GM21390 (cell line): ENCODE results near the gene MSX1.
"Not testable (repeated sequence)": the region's sequence is repeated elsewhere in the genome, so short reads cannot be mapped to it uniquely, and the experiment has no call there.

ENCODE experiments used
- ATAC-seq: cut with Tn5 transposase; IDR thresholded peaks from one replicate; pipeline ENCODE4 v1.9.1; 2021; ENCODE audit not compliant: unreplicated experiment

The MSX1 gene

DNA sequence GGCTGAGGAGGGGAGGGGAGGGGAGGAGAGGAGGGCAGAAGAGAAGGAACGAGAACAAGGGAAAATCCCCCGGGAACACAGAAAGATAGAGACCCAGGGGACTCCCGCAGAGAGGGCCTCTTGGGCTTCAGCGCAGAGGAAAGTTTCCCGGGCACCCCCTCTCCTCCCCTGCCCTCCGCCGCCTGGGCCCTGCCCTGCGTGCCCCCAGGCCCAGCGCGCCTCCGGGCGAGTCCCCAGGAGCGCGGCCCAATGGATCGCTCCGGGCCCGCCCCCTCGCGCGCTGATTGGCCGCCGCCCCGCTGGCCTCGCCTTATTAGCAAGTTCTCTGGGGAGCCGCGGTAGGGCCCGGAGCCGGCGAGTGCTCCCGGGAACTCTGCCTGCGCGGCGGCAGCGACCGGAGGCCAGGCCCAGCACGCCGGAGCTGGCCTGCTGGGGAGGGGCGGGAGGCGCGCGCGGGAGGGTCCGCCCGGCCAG, at the start of gene MSX1:
TSS of gene MSX1 (plus strand) at position 341 of the 474 bp plus-strand sequence. CDS start 235 bp downstream, outside the sequence.
- peak; percentile 90 for ATAC-seq

DNA sequence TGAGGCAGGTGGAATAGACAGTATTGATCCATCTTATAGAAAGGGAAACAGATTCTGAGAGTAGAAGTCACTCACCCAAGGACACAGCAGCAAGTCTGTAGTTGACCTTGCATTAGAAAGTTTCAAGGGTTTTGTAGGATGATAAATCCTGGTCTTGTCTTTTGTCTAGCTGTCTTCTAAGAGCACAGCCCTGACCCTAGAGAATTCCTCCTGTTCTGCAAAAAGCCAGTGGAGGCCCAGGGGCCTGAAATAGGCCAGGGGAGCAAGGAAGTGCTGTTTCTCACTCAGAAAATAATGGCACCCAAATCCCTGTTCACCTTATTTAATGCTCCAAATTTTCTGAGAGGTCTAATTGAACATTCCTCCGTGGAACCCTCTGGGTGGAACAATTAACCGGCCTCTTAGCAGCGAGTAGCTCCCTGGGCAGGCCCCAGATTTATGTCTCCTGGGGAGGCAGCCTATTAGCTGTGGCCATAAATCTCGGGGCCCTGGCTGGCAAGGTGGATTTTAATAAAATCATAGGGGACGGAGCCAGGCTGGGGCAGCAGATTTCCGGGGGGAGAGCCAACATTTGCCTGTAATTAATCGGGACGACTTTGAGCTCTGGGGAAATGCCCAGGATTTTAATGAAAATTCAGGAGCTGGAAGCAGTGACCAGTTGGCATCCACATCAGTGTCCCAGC, 49.2 kb upstream of the MSX1 start:
- no peak for ATAC-seq

DNA sequence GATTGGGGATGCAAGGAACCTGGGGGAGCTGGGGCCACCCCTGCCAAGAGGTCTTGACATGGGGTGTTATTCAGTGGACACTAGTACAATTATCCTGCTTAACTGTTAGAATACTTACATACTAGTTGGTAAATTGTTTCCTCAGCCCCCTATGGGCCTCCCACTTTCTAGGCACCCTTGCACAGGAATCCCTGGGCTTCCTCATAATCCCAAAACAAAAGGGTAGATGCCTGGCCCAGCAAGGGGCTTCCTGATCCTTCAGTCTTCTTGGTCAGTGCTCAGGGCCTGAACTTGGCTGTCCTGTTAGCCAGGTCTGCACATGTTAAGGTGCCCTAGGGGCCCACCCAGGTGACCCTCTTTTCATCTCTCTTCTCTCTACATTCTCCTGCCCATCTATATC, 48.7 kb upstream of the MSX1 start:
- ATAC-seq = no peak

DNA sequence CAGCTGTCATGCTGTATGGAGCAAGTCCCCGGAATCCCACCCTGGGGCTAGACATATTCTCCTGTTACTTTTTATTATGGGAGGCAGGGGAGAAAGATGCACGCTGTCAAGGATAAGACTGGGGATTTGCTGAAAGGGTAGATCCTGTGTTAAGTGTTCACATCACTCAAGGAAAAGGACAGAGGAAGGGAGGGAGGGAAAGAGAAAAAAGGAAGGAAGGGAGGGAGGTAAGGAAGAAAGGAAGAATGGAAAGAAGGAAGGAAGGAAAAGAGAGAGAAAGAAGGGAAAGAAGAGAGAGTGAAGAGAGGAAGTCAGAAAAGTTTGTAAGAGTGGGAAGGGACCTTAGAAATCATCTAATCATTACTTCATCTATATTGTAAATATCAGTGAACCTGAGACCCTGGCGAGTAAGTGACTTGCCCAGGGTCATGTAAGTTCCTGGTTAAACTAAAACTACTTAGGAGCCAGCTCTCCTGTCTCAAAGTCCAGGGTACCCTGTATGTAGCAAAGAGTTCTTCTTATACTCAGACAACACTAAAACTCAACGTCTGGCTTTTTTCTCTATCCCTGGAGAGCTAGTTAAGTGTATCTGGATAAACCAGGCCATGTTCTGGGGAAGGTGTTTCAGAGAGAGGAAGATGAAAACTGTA, 47.2 kb upstream of the MSX1 start:
- ATAC-seq = no peak

DNA sequence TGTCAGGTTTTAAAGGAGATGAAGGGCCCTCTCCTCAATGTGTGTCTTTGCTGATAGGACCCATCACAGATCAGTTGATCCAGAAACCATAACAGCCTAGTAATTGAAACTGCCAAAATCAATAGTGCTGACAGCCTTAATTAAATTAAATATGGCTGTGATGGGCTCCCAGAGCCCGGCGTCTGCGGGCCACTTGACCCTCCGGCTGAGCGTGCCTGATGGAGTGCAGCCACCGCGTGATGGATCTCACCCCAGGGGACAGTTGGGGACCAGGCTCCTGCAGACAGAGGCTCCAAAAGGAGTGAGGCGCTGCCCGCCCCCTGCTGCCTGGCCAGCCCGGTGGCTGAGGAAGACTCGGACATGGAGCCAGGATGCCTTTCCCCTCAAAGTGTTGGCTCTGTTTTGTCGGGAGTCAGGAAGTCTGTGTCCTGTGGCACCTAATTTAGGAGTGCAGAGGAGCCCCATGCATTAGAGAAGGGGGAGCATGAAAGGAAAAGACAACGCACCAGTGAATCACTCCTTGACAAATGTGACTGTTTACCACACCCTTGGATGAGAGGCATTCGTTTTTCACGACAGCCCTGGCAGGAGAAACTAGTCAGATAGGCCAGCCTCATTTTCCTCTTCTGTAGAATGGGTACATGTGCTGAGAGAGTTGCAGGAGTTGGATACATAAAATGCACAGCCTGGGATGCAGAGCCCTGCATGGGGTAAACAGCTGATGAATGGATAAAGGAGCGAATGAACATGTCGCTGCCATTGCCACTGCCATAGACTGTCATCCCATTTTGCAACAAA, 40.9 kb upstream of the MSX1 start:
- ATAC-seq = no peak

DNA sequence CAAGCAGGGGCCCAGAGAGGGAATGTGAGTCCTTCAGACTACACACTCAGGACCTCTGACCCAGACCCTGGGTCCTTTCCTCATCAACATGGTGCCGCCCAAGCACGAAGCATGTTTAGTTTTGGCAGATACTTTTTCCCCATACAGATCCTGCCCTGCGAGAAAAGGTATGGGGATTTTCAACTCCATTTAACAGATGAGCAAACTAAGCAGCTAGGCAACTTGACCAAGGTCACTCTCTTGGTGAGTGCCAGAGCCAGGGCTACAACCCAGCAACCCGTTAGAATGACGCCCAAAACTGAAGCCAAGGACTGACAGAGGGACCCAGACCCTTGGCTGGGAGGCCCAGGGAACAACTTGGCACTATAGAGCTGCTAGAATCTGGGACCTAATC, 40.3 kb upstream of the MSX1 start:
- no peak for ATAC-seq

- no peak for ATAC-seq
Observed at GRCh38 chr4:4820261-4820660, 39.2 kb upstream of the MSX1 start.

- ATAC-seq = no peak
Observed at GRCh38 chr4:4820739-4821138, 38.7 kb upstream of the MSX1 start.

DNA sequence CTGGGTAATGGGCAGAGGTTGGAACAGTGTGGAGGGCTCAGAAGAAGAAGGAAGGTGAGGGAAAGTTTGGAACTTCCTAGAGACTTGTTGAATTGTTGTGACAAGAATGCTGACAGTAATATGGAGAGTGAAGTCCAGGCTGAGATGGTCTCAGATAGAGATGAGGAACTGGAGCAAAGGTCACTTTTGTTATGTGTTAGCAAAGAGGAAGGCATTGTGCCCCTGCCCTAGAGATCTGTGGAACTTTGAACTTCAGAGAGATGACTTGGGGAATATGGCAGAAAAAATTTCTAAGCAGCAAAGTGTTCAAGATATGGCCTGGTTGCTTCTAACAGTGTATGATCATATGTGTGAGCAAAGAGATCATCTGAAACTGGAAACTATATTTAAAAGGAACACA, 37.9 kb upstream of the MSX1 start:
- ATAC-seq = no peak

DNA sequence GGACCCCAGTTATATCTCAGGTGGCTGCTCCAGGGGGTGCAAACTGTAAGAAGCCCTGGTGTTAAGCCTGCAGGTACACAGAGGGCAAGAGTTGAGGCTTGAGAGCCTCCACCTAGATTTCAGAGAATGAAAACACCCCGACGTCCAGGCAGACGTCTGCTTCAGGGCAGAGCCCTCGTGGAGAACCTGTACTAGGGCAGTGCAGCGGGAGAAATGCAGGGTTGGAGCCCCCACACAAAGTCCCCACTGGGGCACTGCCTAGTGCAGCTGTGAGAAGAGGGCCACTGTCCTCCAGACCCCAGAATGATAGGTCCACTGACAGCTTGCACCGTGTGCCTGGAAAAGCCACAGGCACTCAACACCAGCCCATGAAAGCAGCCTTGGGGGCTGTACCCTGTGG, 37.2 kb upstream of the MSX1 start:
- not testable (repeated sequence) for ATAC-seq

DNA sequence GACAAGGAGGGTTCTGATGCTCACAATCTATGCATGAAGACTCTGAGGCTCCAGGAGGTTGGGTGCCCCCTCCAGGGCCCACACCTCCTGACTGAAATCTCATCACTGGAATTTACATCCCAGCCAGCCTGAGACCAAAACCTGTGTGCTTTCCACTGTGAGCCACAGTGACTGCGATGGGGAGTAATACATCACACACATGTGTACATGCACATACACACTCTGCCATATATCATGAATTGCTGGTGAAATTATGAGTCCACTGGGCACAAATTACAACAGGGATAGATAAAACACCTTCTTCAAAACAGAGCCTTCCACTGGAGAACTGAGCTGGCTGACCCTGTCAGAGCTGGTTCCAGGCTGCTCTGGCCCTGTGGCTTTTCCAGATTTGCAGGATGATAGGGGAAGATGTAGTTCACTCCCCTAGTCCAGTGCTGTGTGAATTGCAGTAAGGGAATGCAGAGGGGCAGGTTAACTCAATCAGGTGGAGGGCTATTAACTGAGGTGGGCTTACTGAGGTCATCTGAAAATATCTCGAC, 35.8 kb upstream of the MSX1 start:
- ATAC-seq = no peak

DNA sequence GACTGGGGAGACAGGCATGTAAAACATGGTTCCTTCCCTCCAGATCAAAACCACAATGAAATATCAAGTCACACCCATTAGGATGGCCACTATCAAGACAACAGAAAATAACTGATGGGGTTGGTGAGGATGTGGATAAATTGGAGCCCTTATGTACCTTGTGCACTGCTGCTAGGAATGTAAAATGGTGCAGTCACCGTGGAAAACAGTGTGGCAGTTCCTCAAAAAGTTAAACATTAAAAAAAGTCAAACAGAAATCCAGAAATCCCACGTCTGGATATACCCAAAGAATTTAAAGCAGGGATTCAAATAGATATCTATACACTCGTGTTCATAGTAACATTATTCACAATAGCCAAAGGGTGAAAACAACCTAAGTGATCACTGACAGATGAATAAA, 35.2 kb upstream of the MSX1 start:
- ATAC-seq = no peak

DNA sequence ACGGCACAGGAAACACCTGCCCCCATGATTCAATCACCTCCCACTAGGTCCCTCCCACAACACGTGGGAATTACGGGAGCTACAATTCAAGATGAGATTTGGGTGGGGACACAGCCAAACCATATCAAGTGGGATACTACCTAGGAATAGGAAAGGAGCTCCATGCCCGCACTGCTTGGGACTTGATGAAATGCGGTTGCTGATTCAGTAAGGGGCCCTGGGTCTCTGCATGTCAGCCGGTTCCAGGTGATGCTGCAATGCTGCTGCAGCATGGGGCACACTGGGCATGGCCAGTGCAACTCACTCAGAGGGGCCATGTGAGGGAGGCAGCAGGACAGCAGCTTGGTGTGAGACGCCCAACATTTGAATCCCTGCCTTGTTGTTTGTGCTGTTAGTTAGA, 34.0 kb upstream of the MSX1 start:
- no peak for ATAC-seq

- no peak for ATAC-seq
Observed at GRCh38 chr4:4829837-4830236, 29.6 kb upstream of the MSX1 start.

GRCh38 chr4:4831266-4831665, 28.2 kb upstream of the MSX1 start:
- ATAC-seq = no peak

DNA sequence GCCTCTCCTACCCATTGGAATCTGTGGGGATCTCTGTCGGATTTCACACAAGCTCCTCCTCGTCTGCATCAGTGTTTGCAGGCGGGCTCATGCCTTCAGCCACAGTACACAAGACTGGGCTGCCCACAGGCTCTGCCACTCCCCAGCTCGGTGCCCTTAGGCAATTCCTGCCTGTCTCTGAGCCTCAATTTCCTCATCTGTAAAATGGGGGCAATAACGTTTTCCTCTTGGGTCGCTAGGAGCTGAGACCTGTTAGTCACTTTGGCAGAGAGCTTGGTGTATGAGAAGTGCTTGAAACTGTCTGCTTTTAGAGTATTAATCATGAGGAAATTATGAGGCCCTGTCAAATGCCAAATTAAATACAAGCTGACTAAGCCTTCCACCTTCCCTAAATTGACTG, 27.6 kb upstream of the MSX1 start:
- ATAC-seq = no peak

GRCh38 chr4:4836044-4836443, 23.4 kb upstream of the MSX1 start:
- no peak for ATAC-seq

GRCh38 chr4:4837316-4837715, 22.1 kb upstream of the MSX1 start:
- ATAC-seq = no peak

GRCh38 chr4:4838051-4838935, 21.2 kb upstream of the MSX1 start:
- ATAC-seq = no peak

GRCh38 chr4:4838936-4839810, 20.3 kb upstream of the MSX1 start:
- ATAC-seq = no peak
